PC-9 (cell line): ENCODE data around the gene COPA.

Experiments used
- EZH2 ChIP-seq: fragments of 200-600 bp; sonication (generic); IDR thresholded peaks from 2 replicates; pipeline ENCODE4 v1.8.0; 2017; ENCODE audit warnings: antibody characterized with exemption, low read depth
- TF ChIP-seq, protein P1 (sequence below): fragments of 200-600 bp; sonication (generic); conservative IDR thresholded peaks from 2 replicates; pipeline ENCODE4 v1.6.1; 2017; ENCODE audit warnings: mixed run types, antibody characterized with exemption, mild to moderate bottlenecking, moderate library complexity

DNA sequence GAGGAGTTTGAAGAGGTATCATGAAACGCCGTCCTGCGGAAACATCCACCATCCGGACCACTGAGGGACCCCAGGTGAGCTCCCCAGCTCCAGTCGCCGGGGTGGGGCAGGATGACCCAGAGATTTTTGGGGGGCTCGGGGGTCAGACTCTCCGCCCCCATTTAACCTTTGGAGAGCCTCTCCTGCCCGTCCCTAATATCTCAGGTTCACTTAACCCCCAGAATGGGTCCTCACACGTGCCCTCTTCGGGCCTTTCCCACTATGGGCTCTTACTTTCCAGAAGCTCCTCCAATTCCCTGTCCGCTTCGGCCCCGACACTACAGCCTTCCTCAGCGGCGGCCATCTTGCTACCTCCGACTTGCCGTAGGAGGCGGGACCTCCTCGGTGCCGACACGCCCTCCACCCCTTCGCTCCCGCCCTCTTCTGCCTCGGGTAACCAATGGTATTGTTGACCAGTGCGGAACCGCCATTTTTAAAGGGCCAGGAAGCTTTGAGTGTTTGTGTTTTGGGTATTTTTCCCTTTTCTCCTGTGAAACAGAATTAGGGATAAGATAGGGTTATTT is 58.2 kb downstream of the COPA start, which contains the start of gene PEX19:
- TF ChIP-seq, protein P1, sequence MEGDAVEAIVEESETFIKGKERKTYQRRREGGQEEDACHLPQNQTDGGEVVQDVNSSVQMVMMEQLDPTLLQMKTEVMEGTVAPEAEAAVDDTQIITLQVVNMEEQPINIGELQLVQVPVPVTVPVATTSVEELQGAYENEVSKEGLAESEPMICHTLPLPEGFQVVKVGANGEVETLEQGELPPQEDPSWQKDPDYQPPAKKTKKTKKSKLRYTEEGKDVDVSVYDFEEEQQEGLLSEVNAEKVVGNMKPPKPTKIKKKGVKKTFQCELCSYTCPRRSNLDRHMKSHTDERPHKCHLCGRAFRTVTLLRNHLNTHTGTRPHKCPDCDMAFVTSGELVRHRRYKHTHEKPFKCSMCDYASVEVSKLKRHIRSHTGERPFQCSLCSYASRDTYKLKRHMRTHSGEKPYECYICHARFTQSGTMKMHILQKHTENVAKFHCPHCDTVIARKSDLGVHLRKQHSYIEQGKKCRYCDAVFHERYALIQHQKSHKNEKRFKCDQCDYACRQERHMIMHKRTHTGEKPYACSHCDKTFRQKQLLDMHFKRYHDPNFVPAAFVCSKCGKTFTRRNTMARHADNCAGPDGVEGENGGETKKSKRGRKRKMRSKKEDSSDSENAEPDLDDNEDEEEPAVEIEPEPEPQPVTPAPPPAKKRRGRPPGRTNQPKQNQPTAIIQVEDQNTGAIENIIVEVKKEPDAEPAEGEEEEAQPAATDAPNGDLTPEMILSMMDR: no peak
- TF ChIP-seq EZH2: no peak
